PFSK-1 (cell line): ENCODE data around the gene TUBGCP5.

Experiments used
- FOXP2 ChIP-seq: optimal IDR thresholded peaks from 2 replicates; pipeline ENCODE3; 2011; ENCODE audit warnings: borderline replicate concordance, control low read depth, inconsistent platforms; ENCODE audit not compliant: insufficient read depth; ENCODE audit errors: extremely low read length, extremely low read depth
- POLR2AphosphoS5 ChIP-seq: IDR thresholded peaks from 2 replicates; pipeline ENCODE4 v1.6.1; 2012; ENCODE audit warnings: low read depth, mild to moderate bottlenecking, control low read depth, low read length, moderate library complexity
- REST ChIP-seq, 2 experiments: IDR thresholded peaks; 2 replicates each; pipeline versions ENCODE4 v1.6.1 to v1.8.0; 2011 to 2012; ENCODE audit warnings: low read depth in 2 of 2, low read length in 2 of 2, control low read depth in 1 of 2, inconsistent platforms in 1 of 2, mild to moderate bottlenecking in 1 of 2, moderate library complexity in 1 of 2; ENCODE audit not compliant: insufficient read depth in 1 of 2
- SIN3A ChIP-seq: IDR thresholded peaks from 2 replicates; pipeline ENCODE4 v1.6.1; 2012; ENCODE audit warnings: mild to moderate bottlenecking, low read length, moderate library complexity, borderline replicate concordance; ENCODE audit not compliant: insufficient read depth
- TAF1 ChIP-seq: IDR thresholded peaks from 2 replicates; pipeline ENCODE4 v1.6.1; 2012; ENCODE audit warnings: low read length, control low read depth, borderline replicate concordance; ENCODE audit not compliant: insufficient read depth

Gene TUBGCP5

GRCh38 chr15:23026218-23026617 is 13.2 kb downstream of the TUBGCP5 start:
- TF ChIP-seq SIN3A: no peak
- TF ChIP-seq POLR2AphosphoS5: no peak
- no peak for TF ChIP-seq FOXP2
- TF ChIP-seq REST (IDR thresholded peaks at IDR 0.05; ENCODE audit: insufficient read depth in 1 of 2, low read depth in 2 of 2, low read length in 2 of 2): no peak
- no peak for TF ChIP-seq TAF1

GRCh38 chr15:23022156-23022555 is 17.2 kb downstream of the TUBGCP5 start:
- TF ChIP-seq SIN3A (no peak), REST (IDR thresholded peaks at IDR 0.05; ENCODE audit: insufficient read depth in 1 of 2, low read depth in 2 of 2, low read length in 2 of 2) (no peak), FOXP2 (no peak), TAF1 (no peak), POLR2AphosphoS5 (no peak)

GRCh38 chr15:23014394-23015000 is 24.9 kb downstream of the TUBGCP5 start:
- TF ChIP-seq REST (IDR thresholded peaks at IDR 0.05; ENCODE audit: insufficient read depth in 1 of 2, low read depth in 2 of 2, low read length in 2 of 2): no peak
- TF ChIP-seq TAF1: no peak
- TF ChIP-seq SIN3A: no peak
- TF ChIP-seq POLR2AphosphoS5: no peak
- TF ChIP-seq FOXP2: no peak

- TF ChIP-seq POLR2AphosphoS5 (no peak), SIN3A (no peak), TAF1 (no peak), FOXP2 (no peak), REST (IDR thresholded peaks at IDR 0.05; ENCODE audit: insufficient read depth in 1 of 2, low read depth in 2 of 2, low read length in 2 of 2) (no peak)
These were observed 25.7 kb downstream of the TUBGCP5 start for GRCh38 chr15:23013681-23014080.

- TF ChIP-seq FOXP2: no peak
These were observed 35.6 kb downstream of the TUBGCP5 start for GRCh38 chr15:23003736-23004135.
